Measurements from ENCODE around the gene CCDC70.

The CCDC70 gene

DNA sequence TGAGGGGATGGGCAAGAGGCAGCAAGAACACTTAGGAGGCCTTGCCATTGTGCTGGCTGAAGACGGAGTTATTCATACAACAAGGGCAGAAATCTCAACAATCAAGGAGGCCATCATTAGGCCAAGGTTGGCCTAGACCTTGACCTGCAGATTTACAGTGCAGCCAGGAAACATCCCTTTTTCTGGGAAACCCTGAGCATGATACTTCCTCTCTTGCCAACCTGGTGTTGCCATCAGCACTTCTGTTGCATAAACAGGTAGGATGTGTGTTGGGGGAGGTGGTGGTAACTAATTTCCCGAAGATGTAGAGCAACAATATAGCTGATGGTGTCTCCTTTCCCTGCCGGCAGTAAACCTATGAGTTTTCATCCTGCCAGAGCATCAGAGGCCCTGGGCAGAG, 24.8 kb upstream of the CCDC70 start:
- TF ChIP-seq, protein P1, sequence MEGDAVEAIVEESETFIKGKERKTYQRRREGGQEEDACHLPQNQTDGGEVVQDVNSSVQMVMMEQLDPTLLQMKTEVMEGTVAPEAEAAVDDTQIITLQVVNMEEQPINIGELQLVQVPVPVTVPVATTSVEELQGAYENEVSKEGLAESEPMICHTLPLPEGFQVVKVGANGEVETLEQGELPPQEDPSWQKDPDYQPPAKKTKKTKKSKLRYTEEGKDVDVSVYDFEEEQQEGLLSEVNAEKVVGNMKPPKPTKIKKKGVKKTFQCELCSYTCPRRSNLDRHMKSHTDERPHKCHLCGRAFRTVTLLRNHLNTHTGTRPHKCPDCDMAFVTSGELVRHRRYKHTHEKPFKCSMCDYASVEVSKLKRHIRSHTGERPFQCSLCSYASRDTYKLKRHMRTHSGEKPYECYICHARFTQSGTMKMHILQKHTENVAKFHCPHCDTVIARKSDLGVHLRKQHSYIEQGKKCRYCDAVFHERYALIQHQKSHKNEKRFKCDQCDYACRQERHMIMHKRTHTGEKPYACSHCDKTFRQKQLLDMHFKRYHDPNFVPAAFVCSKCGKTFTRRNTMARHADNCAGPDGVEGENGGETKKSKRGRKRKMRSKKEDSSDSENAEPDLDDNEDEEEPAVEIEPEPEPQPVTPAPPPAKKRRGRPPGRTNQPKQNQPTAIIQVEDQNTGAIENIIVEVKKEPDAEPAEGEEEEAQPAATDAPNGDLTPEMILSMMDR (IDR thresholded peaks at IDR 0.05; ENCODE audit: low read depth, low read length, missing control alignments), result no peak
- no peak for DNase-seq (ENCODE audit: low read depth)
- H3K4me3 ChIP-seq (ENCODE audit: low read depth, low read length), result no peak overlapping the region

DNA sequence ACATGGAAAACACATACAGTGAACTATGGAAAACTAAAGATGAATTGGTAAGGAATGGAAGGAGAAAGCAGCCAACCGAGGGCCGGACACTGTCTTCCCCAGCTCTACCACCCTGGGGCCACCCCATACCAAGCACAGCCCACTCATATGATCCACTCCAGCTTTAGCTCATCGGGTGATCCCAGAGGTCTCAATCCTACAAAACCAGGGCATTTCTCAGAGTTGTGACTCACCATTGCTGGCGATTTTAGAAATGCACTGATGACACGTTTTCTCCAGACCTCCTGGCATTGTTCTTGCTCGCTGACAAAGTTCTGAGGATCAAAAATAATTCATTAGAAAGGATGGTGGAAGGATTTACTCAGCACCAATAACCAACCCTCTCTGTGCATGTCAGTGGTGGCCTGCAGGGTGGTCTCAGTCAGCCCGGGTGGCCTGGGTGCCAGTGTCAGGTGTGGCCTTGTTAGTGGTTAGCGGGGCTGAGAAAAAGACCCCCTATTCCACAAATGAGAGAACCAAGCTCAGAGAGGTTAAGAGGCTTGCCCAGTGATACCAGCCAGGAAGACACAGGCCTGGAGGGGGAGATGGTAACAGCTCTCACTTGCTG, 23.4 kb upstream of the CCDC70 start:
- TF ChIP-seq, protein P1 (IDR thresholded peaks at IDR 0.05; ENCODE audit: low read depth, low read length, missing control alignments), result no peak
- DNase-seq (ENCODE audit: low read depth), result no peak
- H3K4me3 ChIP-seq (ENCODE audit: low read depth, low read length), result no peak overlapping the region

DNA sequence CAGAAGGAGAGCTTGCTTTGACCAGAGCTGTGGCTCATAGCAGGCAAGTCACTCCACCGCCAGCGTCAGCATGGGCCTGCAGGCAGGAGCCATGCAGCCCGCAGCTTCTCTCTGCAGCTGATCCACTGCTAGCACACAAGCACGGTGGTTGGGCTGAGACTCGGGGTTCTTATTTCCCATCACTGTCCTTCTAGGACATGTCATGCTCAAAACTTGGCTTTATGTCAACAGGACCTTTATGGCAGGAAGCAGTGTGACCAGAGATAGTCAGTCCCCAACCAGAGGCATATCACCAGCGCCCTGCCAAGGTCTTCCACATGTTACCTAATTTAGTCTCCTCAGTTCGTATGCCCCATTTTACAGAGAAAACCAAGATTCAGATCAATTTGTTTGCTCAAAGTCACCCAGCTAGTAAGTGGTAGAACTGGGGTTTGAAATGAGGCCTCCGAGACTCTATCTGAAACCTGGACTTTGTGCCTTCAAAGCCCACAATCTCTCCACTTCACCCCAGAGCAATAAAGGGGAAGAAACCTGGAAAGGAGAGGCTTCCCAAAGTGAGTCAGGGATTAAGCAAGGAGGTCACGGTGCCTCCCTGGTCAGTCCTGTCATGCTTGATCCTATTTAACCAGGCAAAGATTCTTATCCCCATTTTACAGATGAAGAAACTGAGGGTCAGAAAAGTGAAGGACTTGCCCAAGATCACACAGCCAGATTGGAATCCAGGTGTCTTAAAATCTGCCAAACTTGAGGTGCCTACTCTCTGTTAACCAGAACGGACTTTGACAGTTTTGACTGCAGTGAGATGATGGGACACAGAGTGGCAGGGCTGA, 21.8 kb upstream of the CCDC70 start:
- TF ChIP-seq, protein P1 (IDR thresholded peaks at IDR 0.05; ENCODE audit: low read depth, low read length, missing control alignments), result no peak

DNA sequence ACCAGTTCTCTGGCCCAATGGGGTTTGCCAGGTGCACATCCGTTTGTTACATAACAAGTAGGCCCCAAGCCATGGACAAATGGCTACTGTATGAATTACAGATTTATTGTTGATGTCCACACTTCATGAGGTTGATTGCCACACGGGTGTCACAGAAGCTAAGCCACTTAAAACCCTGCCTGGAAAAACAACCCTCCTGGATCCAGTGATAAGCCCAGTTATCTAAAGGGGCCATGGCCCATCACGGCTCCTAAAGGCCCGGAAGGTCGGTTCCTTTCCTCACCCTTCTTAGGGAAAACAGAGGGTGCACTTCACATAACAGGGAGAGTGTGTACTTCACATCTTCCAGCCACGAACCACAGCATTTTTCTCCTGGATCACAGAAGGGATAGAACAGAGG, 20.9 kb upstream of the CCDC70 start:
- H3K4me3 ChIP-seq (ENCODE audit: low read depth, low read length), result no peak overlapping the region
- DNase-seq (ENCODE audit: low read depth), result no peak
- TF ChIP-seq, protein P1 (IDR thresholded peaks at IDR 0.05; ENCODE audit: low read depth, low read length, missing control alignments), result no peak

More for the DNA sequence above, 21.8 kb upstream of the CCDC70 start:
- no peak for DNase-seq (ENCODE audit: low read depth)
- H3K4me3 ChIP-seq (ENCODE audit: low read depth, low read length), result no peak overlapping the region

DNA sequence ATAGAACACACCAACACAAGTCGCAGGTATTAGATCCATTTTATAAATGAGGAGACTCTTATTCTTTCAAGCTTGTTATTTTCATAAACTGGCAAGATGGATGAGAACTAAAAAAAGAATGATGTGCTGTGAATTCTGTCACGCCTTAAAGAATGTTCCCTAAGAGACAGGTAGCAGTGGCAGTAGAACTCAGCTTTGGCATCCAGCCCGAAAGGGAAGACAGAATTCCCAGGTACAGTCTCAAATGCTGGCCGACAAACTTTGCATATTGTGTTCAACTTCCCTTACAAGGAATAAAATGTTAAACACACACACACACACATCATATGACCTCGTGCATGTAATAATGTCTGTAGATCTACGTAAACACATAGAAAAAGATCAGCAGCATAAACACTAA, 20.0 kb upstream of the CCDC70 start:
- TF ChIP-seq, protein P1 (IDR thresholded peaks at IDR 0.05; ENCODE audit: low read depth, low read length, missing control alignments), result no peak
- no peak for DNase-seq (ENCODE audit: low read depth)
- no peak overlapping the region for H3K4me3 ChIP-seq (ENCODE audit: low read depth, low read length)

DNA sequence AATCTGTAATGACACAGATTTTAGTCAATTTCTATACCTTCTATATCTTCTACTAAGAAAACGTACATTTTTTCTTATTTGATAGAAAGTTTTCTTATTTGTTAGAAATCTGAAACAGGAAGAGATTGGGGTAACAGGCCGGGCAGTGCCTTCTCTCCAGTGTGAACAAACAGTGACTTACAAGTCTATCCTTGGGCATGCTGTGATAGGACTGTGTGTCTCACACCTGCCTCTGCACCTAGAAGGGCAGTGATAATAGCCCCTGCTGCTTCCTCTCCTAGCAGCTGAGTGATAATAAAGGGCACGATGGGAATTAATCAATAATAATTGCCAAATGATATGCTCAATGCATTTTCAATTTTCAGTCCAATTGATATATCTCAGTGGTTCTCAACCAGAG, 18.2 kb upstream of the CCDC70 start:
- no peak overlapping the region for H3K4me3 ChIP-seq (ENCODE audit: low read depth, low read length)
- TF ChIP-seq, protein P1 (IDR thresholded peaks at IDR 0.05; ENCODE audit: low read depth, low read length, missing control alignments), result no peak
- no peak for DNase-seq (ENCODE audit: low read depth)

Measured in GM12864 (cell line).